NCI-H748 treated with DMSO at 0.1 percent for 48 hours (cell line): ENCODE data around the gene HNRNPA2B1.

Experiments
- DNase-seq: peaks from one replicate; lab custom pipeline; 2025; lab: John Stamatoyannopoulos, UW

Gene HNRNPA2B1

DNA sequence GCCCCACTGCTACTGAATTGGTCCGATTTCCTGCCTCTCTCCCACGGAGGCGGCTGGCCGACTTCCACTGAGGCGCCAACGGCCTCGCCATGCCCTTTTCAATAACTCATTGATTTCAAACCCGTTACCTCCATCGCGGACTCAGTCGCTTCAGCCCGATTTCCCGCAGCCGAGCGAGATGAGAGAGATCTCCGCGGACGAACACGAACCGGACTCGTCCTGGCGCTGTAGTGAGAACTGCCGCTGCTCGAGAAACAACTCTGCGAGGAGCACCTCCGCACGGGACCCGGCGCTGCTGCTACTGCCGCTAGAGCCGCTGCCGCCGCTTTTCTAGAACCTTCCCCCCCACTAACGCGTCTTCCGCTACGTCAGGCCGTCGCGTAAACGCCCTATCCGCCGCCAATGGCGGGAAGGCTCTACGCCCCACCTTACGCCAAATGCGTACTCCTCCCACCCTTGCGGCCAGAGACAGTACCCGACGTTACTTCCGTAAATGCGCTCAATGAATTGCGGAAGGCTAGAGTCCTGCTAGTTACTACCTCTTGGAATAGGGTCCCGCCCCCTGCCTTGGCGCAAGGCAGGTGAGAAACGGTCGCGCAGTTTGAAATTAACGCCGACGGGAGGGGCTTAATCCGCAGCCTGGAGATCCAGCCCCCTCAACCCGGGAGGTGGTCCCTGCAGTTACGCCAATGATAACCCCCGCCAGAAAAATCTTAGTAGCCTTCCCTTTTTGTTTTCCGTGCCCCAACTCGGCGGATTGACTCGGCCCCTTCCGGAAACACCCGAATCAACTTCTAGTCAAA lies at the start of gene HNRNPA2B1:
Gene HNRNPA2B1, minus strand, starts transcription at position 303 of the 803 bp plus-strand sequence. Its CDS starts 169 bp downstream, at position 134.
- peak; percentile 96 for DNase-seq

DNA sequence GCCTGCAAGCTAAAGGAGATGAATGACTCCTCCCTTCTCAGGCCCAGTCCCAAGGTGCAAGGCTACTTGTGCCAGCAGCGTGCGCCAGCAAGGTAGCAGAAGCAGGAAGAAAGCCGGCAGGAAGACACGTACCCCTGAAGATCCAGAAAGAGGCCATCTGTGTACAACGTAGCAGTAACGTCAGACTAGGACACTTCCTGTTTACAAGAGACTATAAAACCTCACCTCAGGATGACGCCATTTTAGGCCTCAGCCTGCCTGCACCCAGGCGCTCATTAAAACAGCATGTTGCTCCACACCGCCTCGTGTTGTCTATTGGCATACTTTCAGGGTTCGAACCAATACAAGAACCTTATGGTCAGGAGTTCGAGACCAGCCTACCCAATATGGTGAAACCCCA lies 49.7 kb upstream of the HNRNPA2B1 start:
- DNase-seq: no peak

DNA sequence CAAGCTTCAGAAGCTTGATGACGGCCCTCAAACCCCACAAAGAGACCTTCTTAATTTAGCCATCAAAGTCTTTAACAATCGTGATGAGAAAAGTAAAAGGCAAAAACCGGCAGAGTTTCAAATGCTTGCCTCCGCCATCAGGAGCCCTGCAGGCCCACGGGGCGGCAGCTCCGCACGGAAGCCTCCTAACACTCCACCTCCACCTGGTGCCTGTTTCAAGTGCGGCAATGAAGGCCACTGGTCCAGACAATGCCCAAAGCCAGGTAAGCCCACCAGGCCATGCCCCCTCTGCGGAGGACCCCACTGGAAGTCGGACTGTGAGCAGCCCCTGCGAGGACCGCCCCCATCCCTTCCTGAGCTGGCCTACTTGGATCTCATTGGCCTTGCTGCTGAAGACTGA lies 44.6 kb upstream of the HNRNPA2B1 start:
- DNase-seq: no peak

- DNase-seq: no peak
These were observed 37.5 kb upstream of the HNRNPA2B1 start for GRCh38 chr7:26238032-26238431.

DNA sequence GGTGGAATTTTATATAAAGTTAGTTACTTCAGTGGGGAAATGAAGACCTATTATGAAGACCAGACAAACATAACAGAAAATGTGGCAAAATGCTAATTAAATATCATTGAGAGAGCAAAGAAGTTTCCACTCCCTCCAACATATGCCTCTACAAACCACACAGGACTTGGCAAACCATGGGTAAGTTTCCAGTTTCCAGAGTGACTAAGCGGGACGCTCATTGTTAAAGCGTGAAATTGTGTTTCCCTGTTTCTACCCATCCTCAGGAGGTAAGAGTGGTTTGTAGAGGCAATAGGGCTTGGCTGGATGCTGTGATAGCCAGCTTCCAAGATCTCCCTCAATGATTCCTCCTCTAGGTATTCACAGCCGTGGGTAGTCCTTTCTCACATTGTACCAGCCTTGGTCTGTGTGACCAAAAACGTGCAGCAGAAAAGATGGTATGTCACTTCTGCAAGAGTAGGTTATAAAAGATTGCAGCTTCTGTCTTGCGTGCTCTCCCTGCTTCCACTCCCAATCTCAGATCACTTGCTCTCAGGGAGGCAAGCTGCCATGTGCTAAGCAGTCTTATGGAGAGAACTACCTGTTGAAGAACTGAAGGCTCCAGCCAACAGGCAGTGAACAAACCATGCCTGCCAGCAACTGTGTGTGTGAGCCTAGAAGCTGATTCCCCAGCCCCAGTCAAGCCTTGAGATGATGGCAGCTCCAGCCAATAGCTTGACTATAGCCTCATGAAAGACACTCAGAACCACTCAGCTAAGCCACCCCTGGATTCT lies 36.7 kb upstream of the HNRNPA2B1 start:
- no peak for DNase-seq

DNA sequence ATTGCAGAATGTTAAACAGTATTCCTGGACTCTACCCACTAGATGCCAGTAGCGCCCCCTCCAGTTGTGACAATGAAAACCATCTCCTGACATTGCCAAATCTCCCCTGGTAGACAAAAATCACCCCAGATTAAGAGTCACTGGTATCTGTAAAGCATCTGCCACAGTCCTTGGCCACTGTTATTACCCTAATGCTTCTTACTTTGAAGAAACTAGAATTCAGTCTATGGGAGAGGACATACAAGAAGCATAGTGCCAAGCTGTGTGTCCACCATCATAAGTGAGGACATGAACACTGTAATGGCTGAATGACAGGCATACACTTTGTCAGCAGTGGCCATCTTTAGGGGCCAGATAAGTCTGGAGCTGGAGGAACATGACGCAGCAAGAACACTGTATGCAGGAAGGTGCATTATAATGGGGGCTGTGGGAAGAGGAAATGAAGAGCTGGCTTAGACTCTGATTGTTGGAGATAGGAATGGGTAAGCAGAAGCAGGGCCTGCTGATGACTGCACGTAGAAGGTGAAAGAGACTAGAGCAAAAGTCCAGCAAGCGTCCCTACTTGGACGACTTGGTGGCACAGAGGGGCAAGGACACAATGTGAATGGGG lies 33.5 kb upstream of the HNRNPA2B1 start:
- DNase-seq: no peak

DNA sequence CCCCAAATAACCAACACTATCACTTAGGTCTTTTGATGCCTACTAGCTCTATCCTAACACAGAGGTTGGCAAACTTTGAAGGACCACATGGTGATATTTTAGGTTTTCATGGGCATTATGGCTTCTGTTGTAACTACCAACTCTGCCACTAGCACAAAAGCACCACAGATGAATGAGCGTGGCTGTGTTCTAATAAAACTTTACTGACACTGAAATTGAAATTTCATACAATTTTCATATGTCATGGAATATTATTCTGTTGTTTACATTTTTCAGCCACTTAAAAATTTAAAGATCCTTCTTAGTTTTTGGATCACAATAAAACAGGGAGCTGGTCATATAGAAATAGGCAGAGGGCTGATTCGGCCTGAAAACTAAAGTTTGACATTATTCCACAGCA lies 27.4 kb upstream of the HNRNPA2B1 start:
- no peak for DNase-seq

DNA sequence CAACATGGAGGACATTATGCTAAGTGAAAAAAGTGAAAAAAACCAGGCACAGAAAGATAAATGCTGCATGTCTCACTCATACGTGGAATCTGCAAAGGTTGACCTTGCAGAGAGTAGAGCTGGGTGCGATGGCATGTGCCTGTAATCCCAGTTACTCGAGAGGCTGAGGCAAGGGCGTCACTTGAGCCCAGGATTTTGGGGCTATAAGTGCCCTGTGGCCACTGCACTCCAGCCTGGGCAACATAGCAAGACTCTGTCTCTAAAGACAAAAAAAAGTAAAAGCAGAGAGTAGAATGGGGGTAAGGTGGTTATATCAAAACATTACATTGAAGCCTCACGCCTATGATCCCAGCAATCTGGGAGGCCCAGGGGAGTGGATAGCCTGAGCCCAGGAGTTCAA lies 23.8 kb upstream of the HNRNPA2B1 start:
- DNase-seq: no peak

DNA sequence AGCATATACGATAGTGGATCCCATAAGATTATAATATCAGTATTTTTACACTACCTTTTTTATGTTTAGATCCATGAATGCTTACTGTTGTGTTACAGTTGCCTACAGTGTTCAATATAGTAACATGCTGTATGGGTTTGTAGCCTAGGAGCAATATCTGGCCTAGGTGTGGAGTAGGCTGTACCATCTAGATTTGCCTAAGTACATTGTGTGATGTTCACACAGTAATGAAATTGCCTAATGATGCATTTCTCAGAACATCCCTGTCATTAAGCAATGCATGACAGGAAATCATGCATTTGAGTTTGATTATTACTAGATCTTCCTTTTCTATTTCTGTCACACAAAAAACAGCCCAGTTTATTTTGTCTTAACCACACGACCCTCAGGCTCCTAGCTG lies 15.5 kb upstream of the HNRNPA2B1 start:
- no peak for DNase-seq

GRCh38 chr7:26213807-26214515 lies 13.4 kb upstream of the HNRNPA2B1 start:
- no peak for DNase-seq

DNA sequence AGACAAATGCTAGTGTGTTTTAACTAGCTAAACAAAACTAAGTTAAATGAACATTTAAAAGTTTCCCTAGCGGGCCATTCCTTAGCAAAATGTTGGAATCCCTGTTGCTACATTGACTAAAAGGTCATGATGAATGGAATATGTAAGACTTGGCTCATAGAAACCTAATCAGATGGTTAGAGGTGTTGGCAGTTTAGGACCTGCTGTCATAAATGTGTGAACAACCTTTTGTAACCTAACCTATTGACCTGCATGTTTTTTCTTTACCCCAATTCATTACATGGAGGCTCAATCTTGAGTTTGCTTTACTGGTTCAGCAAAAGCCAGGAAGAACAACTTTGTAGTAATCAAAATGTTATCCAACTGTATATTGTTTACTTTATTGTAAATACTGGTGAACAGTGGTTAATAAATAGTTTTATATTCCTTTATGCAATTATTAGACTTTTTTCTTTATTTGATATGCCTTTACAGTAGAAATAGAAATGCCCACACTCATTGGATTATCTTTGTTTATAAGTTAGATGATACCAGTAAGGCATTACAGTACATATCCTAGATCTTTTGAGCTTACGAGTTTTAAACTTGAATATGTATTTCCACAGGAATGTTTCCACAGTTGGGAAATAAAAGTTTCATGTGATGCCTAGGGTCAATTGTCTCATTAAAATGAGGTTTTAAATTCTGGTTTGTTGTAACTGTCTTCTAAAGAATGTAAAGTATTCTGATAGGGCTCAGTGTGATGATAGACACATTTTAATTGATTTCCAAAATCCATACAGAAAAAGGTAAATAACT lies 12.6 kb upstream of the HNRNPA2B1 start:
- no peak for DNase-seq

GRCh38 chr7:26208040-26208439 lies 7.5 kb upstream of the HNRNPA2B1 start:
- no peak for DNase-seq

- DNase-seq: no peak
These were observed 2.5 kb upstream of the HNRNPA2B1 start for GRCh38 chr7:26203016-26203415.

DNA sequence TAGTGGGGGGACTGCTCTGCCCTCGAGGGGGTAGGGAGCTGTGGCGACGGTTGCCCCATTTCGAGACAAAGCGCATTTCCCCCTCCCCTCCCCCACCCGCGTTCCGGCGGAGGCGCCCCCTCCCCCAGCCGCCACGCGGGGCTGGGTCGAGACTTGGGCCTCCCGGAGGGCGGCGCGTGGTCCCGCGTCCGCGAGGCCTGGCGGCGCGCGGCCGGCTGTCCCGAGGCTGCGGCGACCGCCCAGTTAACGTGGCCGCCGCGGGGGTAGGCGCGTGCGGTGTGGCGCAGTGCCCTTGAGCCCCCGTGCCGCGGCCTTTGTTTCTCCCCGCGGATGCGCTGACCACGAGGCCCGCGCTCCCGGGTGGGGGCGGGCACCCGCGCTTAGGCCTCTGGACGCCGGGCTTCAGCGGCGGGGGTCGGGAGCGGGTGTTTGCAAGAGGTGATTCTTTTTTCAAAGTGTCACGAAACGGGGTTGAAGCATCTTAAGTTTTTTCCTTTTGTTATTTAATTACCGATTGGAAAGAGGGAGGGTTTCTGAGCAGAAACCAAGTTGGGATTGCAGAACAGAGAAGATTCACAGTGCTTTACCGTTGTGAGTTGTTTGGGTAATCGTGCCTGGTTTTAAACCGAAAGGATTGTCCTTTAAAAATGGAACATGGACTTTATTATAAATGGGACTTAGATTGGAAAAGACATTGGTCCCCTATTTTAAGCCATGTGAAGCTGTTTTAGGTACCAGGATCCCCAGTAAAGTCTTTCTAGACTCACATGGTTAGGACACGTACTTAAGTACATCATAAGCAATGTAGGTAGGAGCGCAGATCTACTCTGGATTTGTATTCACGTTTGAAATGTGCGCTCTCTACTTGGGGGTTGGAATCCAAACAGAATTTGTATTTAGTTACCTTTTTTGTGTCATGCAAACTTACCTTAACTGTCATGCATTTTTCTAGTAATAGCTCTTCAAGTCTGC lies 1.8 kb upstream of the HNRNPA2B1 start:
- peak; percentile 39 for DNase-seq

- peak; percentile 95 for DNase-seq
These were observed 887 bp upstream of the HNRNPA2B1 start, which contains the start of gene CBX3 for GRCh38 chr7:26201247-26202018. Gene CBX3 (plus strand): TSS chr7:26201745. CDS start chr7:26202999, 1,254 bp downstream.

GRCh38 chr7:26200038-26200443 lies 505 bp downstream of the HNRNPA2B1 start:
- DNase-seq: peak; percentile 62

DNA sequence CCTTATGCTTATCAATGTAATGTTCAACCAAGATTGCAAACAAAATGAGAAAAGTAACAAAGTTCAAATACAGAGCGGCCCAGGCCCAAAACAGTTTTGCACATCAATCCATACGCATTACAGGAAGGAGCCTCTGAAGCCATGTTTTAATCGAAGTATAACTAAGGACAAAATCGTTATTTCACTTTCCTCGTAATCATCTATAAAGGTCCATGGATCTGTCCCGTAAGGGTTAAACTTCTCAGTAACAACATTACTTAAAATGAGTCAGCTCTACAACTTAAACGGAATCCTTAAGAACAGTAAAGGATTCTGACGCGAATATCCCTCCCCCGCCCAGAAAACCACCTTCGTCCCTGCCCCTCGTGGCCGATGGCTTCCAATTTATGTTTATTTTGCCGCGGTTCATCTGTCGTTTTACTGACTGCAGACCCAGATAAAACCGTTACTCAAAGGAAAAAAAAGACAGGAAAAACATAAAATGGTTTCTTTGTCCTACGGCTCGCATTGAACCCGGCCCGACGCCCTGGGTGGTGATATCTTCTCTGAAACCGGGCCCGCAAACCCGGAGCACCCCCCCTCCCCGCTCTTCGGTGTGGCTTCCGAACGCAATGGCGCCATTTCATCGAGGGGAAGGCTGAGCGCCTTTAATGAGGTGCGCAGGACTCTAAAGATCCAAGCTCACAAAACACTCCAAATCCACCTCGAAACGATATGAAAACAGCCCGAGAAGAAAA lies 1.1 kb downstream of the HNRNPA2B1 start:
- peak; percentile 61 for DNase-seq

GRCh38 chr7:26198781-26199169 lies 1.8 kb downstream of the HNRNPA2B1 start:
- DNase-seq: no peak
